HG03342 (cell line): ENCODE results near the gene APOL1.
"Not testable (repeated sequence)": the region's sequence is repeated elsewhere in the genome, so short reads cannot be mapped to it uniquely, and the experiment has no call there.

Experiments used
- ATAC-seq: cut with Tn5 transposase; IDR thresholded peaks from one replicate; pipeline ENCODE4 v1.9.1; 2021; ENCODE audit warnings: mild to moderate bottlenecking, moderate library complexity; ENCODE audit not compliant: unreplicated experiment

Gene APOL1

GRCh38 chr22:36244522-36245391 is 8.2 kb upstream of the APOL1 start:
- no peak for ATAC-seq

- no peak for ATAC-seq
Observed at GRCh38 chr22:36245805-36246356, 7.1 kb upstream of the APOL1 start.

- ATAC-seq: no peak
Observed at GRCh38 chr22:36246718-36247117, 6.2 kb upstream of the APOL1 start.

- ATAC-seq: no peak
Observed at GRCh38 chr22:36247955-36248354, 5.0 kb upstream of the APOL1 start.

- no peak for ATAC-seq
Observed at GRCh38 chr22:36249160-36249559, 3.8 kb upstream of the APOL1 start.

- not testable (repeated sequence) for ATAC-seq
Observed at GRCh38 chr22:36250292-36250960, 2.5 kb upstream of the APOL1 start.

- ATAC-seq: not testable (repeated sequence)
Observed at GRCh38 chr22:36251979-36252608, 839 bp upstream of the APOL1 start.

- ATAC-seq: no peak
Observed at GRCh38 chr22:36253523-36254490, 874 bp downstream of the APOL1 start.

GRCh38 chr22:36255572-36255971 is 2.6 kb downstream of the APOL1 start:
- ATAC-seq: not testable (repeated sequence)

GRCh38 chr22:36256478-36256877 is 3.5 kb downstream of the APOL1 start:
- ATAC-seq: no peak

- no peak for ATAC-seq
Observed at GRCh38 chr22:36257308-36257707, 4.4 kb downstream of the APOL1 start.

GRCh38 chr22:36257948-36258670 is 5.2 kb downstream of the APOL1 start:
- no peak for ATAC-seq

- ATAC-seq: no peak
Observed at GRCh38 chr22:36258701-36259614, 6.0 kb downstream of the APOL1 start.

GRCh38 chr22:36259615-36260300 is 6.8 kb downstream of the APOL1 start:
- ATAC-seq: no peak

GRCh38 chr22:36261675-36262074 is 8.7 kb downstream of the APOL1 start:
- ATAC-seq: not testable (repeated sequence)

GRCh38 chr22:36262307-36262706 is 9.4 kb downstream of the APOL1 start:
- not testable (repeated sequence) for ATAC-seq

- not testable (repeated sequence) for ATAC-seq
Observed at GRCh38 chr22:36263216-36263673, 10.3 kb downstream of the APOL1 start.
